Thoracic aorta (tissue), 2 donors: ENCODE data around the gene C2orf92. TPM values are rescaled to one million over a fixed set of nuclear protein-coding genes. Genes with fewer than 3 reads are reported as not detected.

Source experiments
- ATAC-seq: fragments of 150-250 bp; one replicate; pipeline ENCODE4 v1.8.0; 2017; ENCODE audit warnings: low read depth; ENCODE audit not compliant: insufficient number of reproducible peaks, low FRiP score
- DNase-seq: peaks from one replicate; pipeline ENCODE4 v3.0.0-alpha.2; 2020; ENCODE audit warnings: low spot score
- H3K27ac ChIP-seq, 2 donors: fragments of 200-600 bp; sonication (generic); 1 replicate in 1 of 2; 2 replicates in 1 of 2; pipeline ENCODE4 v1.5.1; 2016; ENCODE audit warnings: mild to moderate bottlenecking in 2 of 2, moderate library complexity in 2 of 2
- H3K27me3 ChIP-seq: fragments of 200-600 bp; sonication (generic); replicated peaks from 2 replicates; pipeline ENCODE4 v1.6.0; 2016; ENCODE audit warnings: mild to moderate bottlenecking; ENCODE audit not compliant: insufficient read depth
- H3K36me3 ChIP-seq: fragments of 200-600 bp; sonication (generic); one replicate; pipeline ENCODE4 v1.5.1; 2016
- H3K4me1 ChIP-seq, 2 donors: fragments of 200-600 bp; sonication (generic); 1 replicate in 1 of 2; 2 replicates in 1 of 2; pipeline versions ENCODE4 v1.5.1 to v1.6.0; 2016; ENCODE audit warnings: low read depth in 2 of 2, mild to moderate bottlenecking in 1 of 2; ENCODE audit not compliant: control insufficient read depth in 1 of 2
- H3K4me3 ChIP-seq: fragments of 200-600 bp; sonication (generic); 2 replicates; pipeline ENCODE4 v1.5.1; 2016; ENCODE audit warnings: mild to moderate bottlenecking
- H3K9me3 ChIP-seq: fragments of 200-600 bp; sonication (generic); 2 replicates; pipeline ENCODE4 v1.5.1; 2016
- total RNA-seq, 2 donors: library from RNA; depleted of rRNA; stranded (reverse); fragments of >200 nt; gene quantifications; one replicate each; pipeline versions ENCODE4 v1.1.0 to v1.2.3, GENCODE V29; 2016
- TF ChIP-seq, protein P1 (sequence below): fragments of 200-600 bp; sonication (generic); IDR thresholded peaks from one replicate; pipeline ENCODE4 v1.5.1; 2019; ENCODE audit warnings: antibody characterized with exemption

The C2orf92 gene
- total RNA-seq, 2 donors from 2014 or later: 13.7 to 32.0 TPM

DNA sequence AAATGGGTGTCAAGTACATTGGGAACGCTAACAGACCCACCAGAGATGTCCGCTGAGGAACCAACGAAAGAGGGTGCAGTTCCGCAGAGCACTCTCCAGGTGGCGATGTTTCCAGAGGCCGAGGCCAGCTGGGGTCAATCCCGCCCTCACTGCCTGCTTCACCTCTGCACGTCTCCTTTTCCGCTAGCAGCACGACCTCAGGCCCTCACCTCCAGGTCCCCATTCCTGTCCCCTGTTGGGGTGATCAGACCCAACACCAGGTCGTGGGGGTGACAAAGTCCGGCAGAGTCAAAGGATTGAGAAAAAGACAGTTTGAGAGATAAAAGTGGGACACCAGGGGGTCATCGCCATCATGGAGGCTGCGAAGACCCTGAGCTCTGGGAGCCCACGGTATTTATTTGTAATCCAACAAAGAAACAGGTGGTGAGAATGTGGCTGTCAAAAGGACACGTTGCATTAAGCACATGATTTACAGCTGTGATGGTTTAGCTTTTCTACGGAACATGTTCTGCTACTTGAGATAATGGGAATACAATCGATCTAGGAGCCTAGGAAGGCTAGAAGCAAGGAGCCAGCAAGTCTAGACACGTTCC, 71.2 kb downstream of the C2orf92 start:
- no peaks in the 10 kb centered on the region for H3K36me3 ChIP-seq
- no peak overlapping the region for H3K27ac ChIP-seq
- no peaks in the 10 kb centered on the region for H3K9me3 ChIP-seq
- no peak overlapping the region for H3K4me3 ChIP-seq
- TF ChIP-seq, protein P1, sequence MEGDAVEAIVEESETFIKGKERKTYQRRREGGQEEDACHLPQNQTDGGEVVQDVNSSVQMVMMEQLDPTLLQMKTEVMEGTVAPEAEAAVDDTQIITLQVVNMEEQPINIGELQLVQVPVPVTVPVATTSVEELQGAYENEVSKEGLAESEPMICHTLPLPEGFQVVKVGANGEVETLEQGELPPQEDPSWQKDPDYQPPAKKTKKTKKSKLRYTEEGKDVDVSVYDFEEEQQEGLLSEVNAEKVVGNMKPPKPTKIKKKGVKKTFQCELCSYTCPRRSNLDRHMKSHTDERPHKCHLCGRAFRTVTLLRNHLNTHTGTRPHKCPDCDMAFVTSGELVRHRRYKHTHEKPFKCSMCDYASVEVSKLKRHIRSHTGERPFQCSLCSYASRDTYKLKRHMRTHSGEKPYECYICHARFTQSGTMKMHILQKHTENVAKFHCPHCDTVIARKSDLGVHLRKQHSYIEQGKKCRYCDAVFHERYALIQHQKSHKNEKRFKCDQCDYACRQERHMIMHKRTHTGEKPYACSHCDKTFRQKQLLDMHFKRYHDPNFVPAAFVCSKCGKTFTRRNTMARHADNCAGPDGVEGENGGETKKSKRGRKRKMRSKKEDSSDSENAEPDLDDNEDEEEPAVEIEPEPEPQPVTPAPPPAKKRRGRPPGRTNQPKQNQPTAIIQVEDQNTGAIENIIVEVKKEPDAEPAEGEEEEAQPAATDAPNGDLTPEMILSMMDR: peak; percentile 47
- no peaks in the 10 kb centered on the region for H3K4me1 ChIP-seq
- H3K27me3 ChIP-seq: no peaks in the 10 kb centered on the region
- ATAC-seq (no peak), DNase-seq (no peak)

DNA sequence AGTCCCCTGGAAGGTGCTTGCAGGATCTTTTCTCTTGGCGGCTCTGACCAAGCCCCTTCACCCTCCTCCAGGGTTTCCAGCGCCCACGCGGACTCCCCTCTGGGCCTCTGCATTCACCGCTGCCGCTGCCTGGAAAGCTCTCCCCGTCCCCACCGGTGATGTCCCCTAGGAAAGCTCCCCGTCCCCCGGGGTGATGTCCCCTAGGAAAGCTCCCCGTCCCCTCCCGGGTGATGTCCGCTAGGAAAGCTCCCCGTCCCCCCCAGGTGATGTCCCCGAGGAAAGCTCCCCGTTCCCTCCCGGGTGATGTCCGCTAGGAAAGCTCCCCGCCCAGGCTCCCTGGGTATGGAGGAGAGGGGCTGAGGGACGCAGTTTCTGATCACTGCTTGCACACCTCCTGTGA, 71.7 kb downstream of the C2orf92 start:
- Histone ChIP-seq H3K36me3 (no peaks in the 10 kb centered on the region), H3K27me3 (no peaks in the 10 kb centered on the region), H3K4me3 (no peak overlapping the region), H3K9me3 (no peaks in the 10 kb centered on the region), H3K4me1 (no peaks in the 10 kb centered on the region), H3K27ac (no peak overlapping the region)
- ATAC-seq (no peak), DNase-seq (no peak)
- TF ChIP-seq, protein P1: no peak

DNA sequence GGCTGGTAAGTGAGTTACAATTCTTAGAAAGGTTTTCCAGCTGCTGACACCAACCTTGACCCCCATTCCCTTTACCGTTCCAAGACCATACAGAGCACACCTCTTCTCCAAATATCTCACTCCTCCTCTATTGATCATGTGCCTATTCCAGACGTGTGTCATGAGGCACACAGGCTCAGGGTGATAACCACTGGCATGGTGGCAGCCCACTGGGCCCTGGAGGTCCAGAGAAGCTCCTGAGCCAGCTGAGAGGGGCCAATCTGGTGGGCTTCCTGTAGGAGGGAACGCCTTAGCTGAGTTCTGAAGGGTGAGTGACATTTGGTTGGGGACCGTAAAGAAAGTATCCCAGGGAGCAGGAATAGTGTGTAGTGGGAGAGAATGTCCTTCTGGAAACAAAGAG, 72.2 kb downstream of the C2orf92 start:
- TF ChIP-seq, protein P1: no peak
- Histone ChIP-seq H3K4me1 (no peaks in the 10 kb centered on the region), H3K36me3 (no peaks in the 10 kb centered on the region), H3K27me3 (no peaks in the 10 kb centered on the region), H3K27ac (no peak overlapping the region), H3K4me3 (no peak overlapping the region), H3K9me3 (no peaks in the 10 kb centered on the region)
- ATAC-seq: no peak
- no peak for DNase-seq

GRCh38 chr2:97742381-97742847, 72.9 kb downstream of the C2orf92 start:
- Histone ChIP-seq H3K4me3 (no peak overlapping the region), H3K9me3 (no peaks in the 10 kb centered on the region), H3K4me1 (no peaks in the 10 kb centered on the region), H3K27me3 (no peaks in the 10 kb centered on the region), H3K36me3 (no peaks in the 10 kb centered on the region), H3K27ac (no peak overlapping the region)
- DNase-seq (no peak), ATAC-seq (no peak)
- TF ChIP-seq, protein P1: no peak

DNA sequence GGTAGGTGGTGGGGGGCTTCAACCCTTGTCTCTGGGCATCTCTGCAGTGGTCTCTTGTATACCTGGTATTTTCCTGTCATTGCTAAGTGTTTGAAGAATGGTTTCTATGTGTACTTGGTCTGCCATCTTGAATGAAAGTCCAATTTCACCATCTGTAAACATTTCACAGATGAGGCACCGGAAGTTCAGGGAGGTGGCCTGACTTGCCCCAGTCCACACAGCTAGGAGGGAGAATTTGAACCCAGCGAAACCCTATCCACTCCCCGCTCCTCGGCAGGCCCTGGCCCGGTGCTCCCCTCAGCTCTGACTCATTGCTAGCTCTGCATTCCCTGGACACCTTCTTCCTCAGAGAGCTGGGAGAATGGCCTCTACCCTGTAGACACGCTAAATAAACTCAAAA, 74.4 kb downstream of the C2orf92 start:
- Histone ChIP-seq H3K4me3 (no peak overlapping the region), H3K4me1 (no peaks in the 10 kb centered on the region), H3K9me3 (no peaks in the 10 kb centered on the region), H3K27ac (no peak overlapping the region), H3K36me3 (no peaks in the 10 kb centered on the region), H3K27me3 (no peaks in the 10 kb centered on the region)
- TF ChIP-seq, protein P1: no peak
- ATAC-seq (no peak), DNase-seq (no peak)
